Measurements from ENCODE around the gene DNAJB8.

GRCh38 chr3:128452120-128452519 is 14.6 kb downstream of the DNAJB8 start:
- no peak for TF ChIP-seq CTCF (conservative IDR thresholded peaks at IDR 0.05; ENCODE audit: low read depth, low read length)
- no peak for TF ChIP-seq EZH2 (IDR thresholded peaks at IDR 0.05; ENCODE audit: low read length, unreplicated experiment)
- TF ChIP-seq EZH2phosphoT487 (IDR thresholded peaks at IDR 0.05; ENCODE audit: borderline replicate concordance, low read length) = no peak

All from PC-3 (cell line).